NCI-H345 treated with DMSO at 0.1 percent for 48 hours (cell line): ENCODE data around the gene PADI3.
"Not testable (repeated sequence)": the region's sequence is repeated elsewhere in the genome, so short reads cannot be mapped to it uniquely, and the experiment has no call there.

Experiments
- DNase-seq: peaks from one replicate; lab custom pipeline; 2025; ENCODE audit not compliant: unreplicated experiment; lab: John Stamatoyannopoulos, UW

The PADI3 gene

DNA sequence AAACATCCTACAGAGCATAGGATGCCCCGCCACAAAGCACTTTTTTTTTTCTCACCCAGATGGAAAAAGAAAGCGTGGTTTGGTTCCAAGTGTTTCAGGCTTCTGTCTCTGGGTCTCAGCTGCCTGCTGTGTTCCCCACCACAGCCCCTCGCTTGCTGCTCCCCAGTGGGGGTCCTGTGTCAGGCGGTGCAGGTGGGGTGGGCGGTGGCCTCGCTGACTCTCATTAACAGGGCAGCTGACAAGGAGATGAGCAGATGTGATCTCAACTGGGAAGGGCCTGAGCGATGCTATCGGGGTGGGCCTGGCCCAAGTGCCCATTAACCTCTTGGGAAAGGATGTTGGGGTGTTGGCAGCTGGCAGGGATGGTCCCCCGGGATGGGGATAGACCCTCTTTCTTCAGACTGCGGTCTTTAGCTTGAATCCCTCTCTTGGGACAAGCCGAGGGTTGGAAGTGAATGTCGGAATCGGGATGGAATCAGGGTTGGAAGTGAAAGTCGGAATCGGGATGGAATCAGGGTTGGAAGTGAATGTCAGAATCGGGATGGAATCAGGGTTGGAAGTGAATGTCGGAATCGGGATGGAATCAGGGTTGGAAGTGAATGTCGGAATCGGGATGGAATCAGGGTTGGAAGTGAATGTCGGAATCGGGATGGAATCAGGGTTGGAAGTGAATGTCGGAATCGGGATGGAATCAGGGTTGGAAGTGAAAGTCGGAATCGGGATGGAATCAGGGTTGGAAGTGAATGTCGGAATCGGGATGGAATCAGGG is 7.7 kb upstream of the PADI3 start:
- DNase-seq = not testable (repeated sequence)

DNA sequence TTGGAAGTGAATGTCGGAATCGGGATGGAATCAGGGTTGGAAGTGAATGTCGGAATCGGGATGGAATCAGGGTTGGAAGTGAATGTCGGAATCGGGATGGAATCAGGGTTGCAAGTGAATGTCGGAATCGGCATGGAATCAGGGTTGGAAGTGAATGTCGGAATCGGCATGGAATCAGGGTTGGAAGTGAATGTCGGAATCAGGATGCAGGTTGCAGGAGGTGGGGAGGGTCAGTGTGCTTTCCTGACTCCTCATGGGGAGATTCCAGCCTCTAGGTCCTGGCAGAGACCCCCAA is 7.2 kb upstream of the PADI3 start:
- DNase-seq = not testable (repeated sequence)

DNA sequence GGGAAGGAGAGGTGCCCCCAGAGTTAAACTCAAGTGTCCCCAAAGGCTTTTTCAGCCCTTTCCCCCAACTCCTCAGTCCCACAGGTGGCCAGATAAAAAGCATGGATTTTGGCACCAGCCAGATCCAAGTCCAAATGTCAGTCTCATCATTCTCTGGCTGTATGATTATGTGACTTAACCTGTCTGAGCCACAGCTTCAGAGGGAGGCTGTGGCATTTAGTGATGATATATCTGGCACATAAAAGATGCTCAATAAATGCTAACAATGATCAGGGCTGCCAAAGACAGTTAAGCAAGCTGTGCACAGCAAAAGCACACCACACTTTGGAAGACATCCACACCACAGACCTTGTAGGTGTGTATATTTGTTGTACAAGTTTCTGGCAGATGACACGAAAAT is 5.6 kb upstream of the PADI3 start:
- no peak for DNase-seq

DNA sequence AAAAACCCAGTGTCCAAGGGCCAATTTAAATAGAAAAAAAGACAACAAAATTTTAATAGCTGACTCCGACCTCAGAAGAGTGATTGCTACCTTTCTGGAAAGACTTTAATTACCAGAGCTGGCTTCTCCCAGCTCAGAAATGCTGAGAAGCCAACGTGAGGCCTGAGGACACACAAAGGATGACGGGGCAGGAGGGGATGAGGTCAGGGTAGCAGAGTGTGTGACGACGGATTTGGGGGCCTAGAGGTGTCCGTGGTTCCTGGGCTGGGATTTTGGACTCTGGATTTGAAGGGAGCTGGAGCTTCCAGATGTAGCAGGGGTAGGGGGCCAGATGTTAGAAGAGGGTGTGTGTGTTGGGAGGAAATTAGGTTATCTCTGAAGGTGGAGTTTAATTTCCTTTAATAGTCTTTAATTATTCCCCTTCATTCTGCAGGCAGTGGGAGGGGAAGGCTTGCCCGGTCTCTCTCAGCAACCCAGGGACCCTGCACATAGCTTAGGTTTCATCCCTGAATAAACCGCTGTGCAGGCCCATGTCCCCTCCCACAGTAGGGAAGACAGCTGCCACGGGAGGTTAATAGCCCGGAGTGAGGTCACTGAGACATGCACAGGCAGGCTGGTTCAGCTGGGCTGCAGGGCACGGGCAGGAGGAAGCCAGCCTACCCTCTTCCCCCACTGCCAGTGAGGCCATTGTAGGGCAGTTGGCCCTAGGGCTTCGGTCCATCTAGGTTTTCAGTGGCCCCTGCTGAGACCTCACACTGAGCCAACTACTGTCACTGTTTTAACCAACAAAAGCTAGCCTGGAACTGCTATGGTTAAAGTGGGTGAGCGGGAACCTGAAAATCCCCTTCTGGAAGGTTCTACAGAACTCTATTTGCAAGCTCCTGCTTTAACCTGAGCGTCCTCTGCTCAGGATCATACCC is 3.8 kb upstream of the PADI3 start:
- no peak for DNase-seq

DNA sequence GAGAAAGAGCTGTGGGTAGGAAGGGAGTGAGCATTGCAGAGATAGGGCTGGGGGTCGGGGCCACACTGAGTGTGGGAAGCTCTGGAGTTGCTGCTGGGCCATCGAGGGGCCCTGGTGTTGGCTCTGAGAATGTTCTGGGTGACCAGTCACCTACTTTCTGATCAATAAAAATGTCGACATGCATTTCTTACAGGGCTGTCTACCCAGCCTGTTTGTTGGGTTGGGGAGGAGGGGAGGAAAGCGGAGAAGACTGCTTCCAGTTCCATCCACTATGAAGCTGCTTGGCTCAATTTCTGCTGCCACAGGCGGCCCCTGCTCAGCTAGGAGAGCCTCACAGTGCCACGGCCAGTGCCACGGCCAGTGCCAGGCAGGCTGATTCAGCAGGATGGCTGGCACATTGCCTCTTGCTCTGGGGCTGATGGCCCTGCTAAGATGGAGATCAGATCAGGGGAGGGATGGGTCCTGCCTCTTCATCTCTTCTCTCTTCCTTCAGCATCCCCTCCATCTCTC is 3.0 kb upstream of the PADI3 start:
- DNase-seq = no peak

DNA sequence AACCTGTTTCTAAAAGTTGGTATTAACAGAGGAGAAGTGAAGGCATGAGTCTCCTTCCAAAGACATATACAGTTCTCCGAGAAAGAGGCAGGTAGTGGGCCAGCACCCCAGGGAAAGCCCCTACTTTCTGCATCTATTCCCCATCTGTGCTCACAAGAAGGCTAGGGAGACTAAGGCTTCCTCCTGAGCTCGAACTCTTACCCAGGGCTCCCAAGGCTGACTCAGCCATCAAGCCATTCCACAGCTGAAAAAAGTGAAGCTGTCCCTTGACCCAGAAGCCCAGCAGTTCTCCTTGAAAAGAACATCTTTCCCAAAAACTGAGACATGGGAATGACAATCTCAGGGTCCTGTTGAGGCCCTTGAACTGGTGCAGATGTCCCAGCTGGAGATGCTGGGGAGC is 1.9 kb upstream of the PADI3 start:
- DNase-seq = no peak

DNA sequence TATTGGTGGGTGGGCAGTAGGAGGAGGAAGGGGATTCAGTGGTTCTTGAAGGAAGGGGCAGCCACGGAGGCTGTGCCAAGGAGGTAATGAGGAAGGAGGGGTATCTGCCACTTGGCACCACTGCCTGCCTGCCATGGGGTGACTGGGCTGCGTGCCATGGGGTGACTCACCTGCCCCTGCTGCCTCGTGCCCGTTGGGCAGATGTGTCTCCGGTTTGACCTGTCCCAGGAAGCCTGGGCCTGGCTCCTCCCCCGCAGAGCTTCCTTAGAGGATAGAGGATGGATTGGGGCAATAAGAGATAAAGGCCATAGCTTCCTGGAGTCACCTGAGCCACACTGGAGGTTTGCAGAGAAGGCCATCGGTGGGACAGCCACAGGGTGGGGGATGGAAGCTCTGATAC is 1.7 kb downstream of the PADI3 start:
- no peak for DNase-seq

DNA sequence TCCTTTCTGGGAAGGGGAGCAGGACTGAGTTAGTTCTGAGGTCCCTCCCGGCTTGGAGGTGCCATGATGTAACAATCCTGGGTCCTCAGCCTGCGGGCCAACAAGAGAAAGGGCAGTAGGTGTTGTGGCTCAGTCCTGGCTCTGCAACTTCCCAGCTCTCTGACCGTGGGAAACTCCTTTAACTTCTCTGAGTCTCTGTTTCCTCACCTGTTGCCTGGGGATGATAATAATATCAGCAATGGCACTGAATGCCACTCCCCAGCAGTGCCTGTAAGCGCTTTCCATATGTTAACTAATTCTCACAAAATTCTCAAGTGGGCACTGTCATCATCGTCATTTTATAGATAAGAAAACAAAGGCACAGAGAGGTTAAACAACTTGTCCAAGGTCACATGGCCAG is 2.3 kb downstream of the PADI3 start:
- DNase-seq = no peak

DNA sequence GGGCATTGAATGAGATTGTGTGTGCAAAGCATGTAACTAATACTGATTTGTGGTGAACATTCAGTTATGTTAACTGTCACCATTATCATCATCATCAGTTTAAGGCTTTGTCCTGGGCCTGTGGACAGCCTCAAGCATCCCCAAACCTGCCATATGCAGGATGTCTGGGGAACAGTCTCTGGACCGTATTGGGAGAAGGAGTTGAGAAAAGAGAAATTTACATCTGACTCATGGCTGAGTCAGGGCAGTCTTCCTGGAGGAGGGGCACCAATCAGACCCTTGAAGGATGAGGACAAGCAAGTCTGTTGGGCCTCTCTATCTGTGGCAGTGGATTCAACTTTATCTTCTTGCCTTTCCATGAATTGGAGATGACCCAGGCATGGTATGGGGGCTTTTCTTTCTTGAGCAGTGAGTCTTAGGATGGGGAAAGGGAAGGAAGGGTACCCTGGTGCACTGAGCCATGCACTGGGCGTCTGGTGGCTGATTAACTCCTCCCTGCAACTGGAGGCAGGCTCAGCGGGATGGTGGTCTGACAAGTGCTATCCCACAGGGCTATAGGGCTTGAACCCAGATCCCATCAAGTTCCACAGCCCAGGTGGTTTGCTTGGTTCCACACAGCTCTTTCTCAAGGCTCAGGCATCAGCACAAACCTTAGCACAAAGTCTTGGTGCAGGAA is 2.9 kb downstream of the PADI3 start:
- no peak for DNase-seq

DNA sequence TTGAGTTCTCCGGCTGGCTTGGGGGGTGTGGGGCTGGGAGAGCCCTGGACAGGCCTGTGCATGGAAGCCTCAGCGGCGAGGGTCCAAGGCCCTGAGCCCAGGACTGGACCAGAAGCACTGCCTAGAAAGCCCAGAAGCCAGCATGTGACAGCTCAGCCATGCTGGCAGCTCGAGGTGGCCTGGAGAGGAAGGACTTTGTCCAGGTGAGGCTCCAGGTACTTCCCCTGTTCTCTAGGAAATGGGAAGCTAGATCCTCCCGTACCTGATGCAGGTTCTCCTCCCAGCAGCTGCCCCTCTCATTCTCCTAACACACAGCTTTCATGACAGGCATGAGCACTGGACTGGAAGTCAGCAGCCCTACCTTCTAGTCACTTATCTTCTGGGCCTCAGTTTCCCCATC is 6.4 kb downstream of the PADI3 start:
- DNase-seq = no peak

DNA sequence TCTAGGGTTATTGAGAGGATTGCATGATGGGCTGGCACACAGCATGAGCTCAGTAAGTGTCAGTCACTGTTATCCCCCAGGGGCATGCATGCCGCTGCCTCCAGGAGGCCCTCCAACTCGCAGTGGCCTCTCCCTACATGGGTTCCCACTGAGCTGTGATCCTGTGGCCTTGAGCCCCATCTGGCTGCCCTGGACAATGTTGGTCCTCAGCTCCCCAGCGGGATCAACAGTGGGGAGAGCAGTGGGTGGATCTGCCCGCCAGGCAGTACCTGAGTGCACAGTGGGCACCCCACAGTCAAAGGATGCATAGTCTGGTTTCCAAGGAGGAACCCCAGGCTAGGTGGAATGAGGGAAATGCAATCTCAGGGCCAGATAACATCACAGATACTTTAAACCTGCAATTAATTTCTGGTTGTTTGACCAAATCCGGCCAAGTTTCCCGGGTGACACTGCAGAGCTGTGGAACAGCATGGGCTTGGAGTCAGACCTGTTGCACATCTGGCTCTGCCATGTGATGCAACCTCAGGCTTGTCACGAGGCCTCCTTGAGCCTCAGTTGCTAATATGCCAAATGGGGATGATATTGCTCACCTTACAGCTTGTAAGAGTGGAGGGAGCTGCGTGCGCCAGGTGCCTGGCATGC is 9.3 kb downstream of the PADI3 start:
- DNase-seq = no peak

DNA sequence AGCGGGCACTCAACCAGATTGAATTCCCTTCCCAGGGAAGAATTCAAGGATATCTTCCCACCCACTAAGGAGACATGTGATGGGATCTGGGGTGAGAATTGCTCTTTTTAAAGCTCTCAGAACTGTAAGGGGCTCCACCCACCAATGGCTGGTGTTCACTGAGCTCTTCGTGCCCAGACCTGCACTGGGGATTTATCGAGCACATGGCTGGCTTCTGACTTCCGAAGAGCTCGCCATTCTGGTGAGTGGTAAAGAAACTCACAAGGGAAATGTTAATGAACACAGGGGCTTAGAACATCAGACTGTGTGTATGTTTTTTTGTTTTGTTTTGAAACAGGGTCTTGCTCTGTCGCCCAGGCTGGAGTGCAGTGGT is 9.8 kb downstream of the PADI3 start:
- DNase-seq = no peak

DNA sequence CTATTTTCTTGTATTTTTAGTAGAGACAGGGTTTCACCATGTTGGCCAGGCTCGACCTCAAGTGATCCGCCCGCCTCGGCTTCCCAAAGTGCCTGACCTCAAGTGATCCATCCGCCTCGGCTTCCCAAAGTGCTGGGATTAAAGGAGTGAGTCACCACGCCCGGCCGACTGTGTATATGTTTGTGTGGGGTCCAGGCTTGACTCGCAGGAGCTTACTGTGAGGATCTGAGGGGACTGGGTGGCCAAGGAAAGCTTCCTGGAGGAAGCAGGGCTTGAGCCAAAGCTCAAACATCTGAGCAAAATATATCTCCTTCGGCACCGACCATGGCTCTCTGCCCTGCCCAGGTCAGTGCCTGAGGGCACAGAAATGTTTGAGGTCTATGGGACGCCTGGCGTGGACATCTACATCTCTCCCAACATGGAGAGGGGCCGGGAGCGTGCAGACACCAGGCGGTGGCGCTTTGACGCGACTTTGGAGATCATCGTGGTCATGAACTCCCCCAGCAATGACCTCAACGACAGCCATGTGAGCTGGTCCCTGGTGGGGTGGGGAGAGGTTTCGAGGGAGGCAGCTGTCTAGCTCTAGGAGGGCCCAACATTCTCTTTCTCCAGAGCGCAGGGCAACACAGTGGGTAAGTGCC is 10.5 kb downstream of the PADI3 start:
- no peak for DNase-seq

DNA sequence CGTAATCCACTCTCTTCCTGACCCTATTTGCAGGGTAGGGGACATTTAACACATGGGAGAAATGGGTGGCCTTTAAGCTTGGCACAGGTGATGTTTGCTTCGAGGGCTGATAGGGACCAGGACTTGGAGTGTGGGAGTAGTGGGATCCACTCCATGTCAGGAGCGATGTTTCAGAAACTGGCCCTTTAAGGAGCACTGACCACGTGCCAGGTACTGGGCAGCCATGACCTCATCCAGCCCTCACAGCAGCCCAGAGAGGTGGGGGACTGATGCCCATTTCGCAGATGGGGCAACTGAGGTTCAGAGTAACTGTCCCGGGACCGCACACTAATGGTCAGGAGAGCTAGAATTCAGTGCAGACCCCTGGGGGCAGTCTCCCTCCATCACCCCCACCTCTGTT is 11.4 kb downstream of the PADI3 start:
- DNase-seq = no peak

DNA sequence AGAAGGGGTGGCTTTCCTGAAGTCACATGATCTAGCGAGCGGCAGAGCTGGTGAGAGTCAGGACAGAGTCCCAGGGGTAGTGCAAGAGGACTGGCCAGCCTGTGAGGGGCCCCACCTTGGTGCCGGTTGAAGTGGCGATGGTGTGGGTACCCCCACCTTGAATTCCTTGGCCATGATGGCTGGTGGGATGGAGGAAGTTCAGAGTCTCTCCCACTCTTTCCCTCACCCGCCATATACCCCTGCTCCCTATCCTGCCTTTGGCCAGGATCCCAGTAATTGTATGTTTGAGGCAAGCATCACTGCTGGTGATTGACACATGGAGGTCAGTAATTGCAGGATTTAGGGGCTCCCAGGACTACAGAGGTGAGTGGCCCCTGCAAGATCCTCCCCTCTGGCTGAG is 11.8 kb downstream of the PADI3 start:
- no peak for DNase-seq

DNA sequence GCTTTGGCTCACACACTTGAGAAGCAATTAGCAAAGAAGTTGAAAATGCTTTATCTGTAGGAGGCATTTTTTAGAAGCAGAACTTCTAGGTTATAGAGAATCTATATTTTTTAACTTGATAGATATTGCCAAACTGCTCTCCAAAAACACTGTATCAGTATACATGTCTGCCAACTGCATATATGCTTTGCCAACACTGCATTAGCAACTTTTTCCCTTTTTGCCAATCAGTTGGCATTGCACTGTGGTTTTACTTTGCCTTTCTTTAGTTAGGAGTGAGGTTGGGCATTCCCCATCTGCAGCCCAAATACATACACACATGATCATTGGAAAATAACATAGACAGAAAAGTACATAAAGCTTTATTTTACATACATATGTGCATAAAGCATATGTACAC is 15.0 kb downstream of the PADI3 start:
- no peak for DNase-seq

DNA sequence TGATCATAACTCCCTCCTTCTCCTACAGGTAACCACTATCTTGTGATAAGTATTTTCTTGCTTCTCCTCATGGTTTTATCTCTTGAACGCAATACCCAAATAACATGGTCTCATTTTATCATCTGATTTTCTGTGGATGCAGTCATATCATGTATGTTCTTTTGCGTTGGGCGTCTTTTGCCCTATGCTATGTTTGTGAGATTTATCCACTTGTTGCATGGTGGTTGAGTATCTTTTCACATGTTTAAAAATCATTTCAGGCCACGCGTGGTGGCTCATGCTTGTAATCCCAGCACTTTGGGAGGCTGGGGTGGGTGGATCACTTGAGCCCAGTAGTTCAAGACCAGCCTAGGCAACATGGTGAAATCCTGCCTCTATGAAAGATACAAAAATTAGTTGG is 15.6 kb downstream of the PADI3 start:
- no peak for DNase-seq

DNA sequence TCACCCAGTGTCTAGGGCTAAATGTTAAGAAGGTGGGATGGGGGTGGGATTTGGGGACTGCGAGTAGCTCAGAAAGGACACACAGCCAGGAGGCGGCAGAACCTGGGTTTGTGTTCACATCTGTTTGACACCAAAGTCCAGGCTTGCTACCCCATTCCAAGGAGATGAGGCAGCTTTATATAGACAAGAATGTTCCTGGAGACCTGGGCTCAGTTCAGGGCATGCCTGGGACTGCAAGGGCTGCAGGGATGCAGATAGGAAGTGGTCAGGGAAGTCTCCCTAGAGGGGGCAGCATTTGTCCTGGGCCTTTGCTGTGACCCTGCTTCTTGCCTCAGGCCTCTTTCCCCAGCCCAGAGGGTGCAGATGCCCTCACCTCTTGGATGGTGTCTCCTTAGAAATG is 16.3 kb downstream of the PADI3 start:
- DNase-seq = no peak

DNA sequence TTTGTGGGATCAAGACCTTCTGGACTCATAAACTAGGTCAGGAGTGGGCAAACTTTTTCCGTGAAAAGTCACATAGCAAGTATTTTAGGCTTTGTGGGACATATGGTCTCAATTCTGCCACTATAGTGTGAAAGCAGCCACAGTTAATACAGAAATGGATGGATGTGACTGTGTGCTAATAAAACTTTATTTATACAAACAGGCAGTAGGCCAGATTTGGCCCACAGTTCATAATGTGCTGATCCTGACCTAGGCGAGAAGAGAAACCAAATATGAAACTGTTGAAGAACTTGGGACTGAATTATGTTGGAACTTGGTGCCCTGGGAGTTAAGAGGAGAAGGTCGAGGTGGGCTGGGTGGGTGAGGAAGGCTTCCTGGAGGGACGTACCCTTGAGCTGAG is 17.1 kb downstream of the PADI3 start:
- no peak for DNase-seq

DNA sequence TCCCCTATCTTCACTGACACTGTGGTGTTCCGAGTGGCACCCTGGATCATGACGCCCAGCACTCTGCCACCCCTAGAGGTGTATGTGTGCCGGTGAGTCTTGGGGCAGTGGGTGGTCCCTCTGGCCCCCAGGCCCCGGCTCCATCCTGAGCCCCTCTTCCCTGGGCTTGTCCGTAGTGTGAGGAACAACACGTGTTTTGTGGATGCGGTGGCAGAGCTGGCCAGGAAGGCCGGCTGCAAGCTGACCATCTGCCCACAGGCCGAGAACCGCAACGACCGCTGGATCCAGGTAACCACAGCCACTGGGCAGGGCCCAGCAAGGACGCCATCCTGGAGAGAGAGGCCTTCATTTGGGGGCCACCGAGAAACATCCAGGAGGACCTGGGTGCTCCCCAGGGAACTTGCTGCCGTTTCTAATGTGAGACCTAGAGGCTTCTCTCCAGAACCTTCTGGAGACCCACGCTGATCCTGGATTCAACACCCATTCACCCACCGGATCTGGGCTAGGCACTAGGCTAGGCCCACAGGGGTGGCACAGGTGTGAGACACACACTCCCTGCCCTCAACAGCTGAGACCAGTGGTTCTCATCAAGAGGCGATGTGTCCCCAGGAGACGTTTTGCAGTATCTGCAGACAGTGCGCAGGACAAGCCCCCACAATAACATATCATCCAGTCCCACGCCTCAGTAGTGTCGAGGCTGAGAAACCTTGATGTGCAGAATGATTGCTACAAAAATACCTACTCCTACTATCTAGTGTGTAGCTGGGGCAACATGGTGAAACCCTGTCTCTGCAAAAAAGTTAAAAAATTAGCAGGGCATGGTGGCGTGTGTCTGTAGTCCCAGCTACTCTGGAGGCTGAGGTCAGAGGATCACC is 22.2 kb downstream of the PADI3 start:
- no peak for DNase-seq
